GM12891 (cell line): ENCODE results near the gene HRC.

Experiments used
- POLR2A ChIP-seq: IDR thresholded peaks from 2 replicates; pipeline ENCODE4 v1.6.1; 2011; ENCODE audit warnings: low read depth, low read length, control low read depth
- POLR2AphosphoS5 ChIP-seq: IDR thresholded peaks from 2 replicates; pipeline ENCODE4 v1.6.1; 2011; ENCODE audit warnings: low read depth, low read length, control low read depth

DNA sequence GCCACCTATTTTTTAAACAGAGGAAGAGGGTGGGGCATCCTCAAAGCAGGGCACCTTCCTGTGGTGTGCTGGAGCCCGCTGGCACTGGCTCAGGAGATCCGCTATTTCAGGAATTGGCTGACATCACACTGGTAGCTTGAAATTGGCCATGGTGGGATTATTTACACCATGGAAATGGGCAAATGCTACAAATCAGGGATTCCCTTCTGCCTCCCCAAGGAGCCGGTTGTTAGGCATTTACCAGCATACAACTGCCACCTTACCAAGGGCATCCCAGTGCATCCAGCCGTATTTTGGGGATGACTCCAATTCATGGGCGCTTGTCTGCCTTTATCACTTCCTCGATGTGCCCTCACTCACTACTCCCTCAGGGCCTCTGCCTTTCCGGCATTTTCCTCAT is 14.2 kb downstream of the HRC start:
- no peak for TF ChIP-seq POLR2AphosphoS5
- no peak for TF ChIP-seq POLR2A
